DOHH2 (cell line): ENCODE measurements around the gene PIGQ.

ENCODE experiments used
- H3F3A ChIP-seq: fragments of 200-600 bp; sonication (generic), shearing (Covaris generic); 2 replicates; pipeline ENCODE4 v1.6.0; 2016; ENCODE audit warnings: antibody characterized with exemption, mild to moderate bottlenecking; ENCODE audit not compliant: control insufficient read depth, insufficient read depth
- H3K27ac ChIP-seq: fragments of 200-600 bp; sonication (generic); 2 replicates; pipeline ENCODE4 v1.5.1; 2014; ENCODE audit warnings: low read depth, mild to moderate bottlenecking, low read length, moderate library complexity
- H3K27me3 ChIP-seq: fragments of 200-600 bp; sonication (generic); 2 replicates; pipeline ENCODE4 v1.6.1; 2014; ENCODE audit warnings: mild to moderate bottlenecking, low read length, mixed read lengths; ENCODE audit not compliant: control insufficient read depth
- H3K36me3 ChIP-seq: fragments of 200-600 bp; sonication (generic); 2 replicates; pipeline ENCODE4 v1.6.1; 2014; ENCODE audit warnings: mild to moderate bottlenecking, low read length, moderate library complexity, mixed read lengths; ENCODE audit not compliant: control insufficient read depth
- H3K4me1 ChIP-seq: fragments of 200-600 bp; sonication (generic); 2 replicates; pipeline ENCODE4 v1.6.1; 2014; ENCODE audit warnings: mild to moderate bottlenecking, low read length, mixed read lengths; ENCODE audit not compliant: control insufficient read depth
- H3K4me2 ChIP-seq: fragments of 200-600 bp; sonication (generic); 2 replicates; pipeline ENCODE4 v1.6.0; 2014; ENCODE audit warnings: mild to moderate bottlenecking, low read length, moderate library complexity
- H3K4me3 ChIP-seq: fragments of 200-600 bp; sonication (generic); 2 replicates; pipeline ENCODE4 v1.5.1; 2014; ENCODE audit warnings: mild to moderate bottlenecking, low read length, mixed read lengths
- H3K79me2 ChIP-seq: fragments of 200-600 bp; sonication (generic); 2 replicates; pipeline ENCODE4 v1.6.1; 2014; ENCODE audit warnings: mild to moderate bottlenecking, low read length, mixed read lengths; ENCODE audit not compliant: control insufficient read depth
- H3K9me2 ChIP-seq: fragments of 200-600 bp; sonication (generic); replicated peaks from 2 replicates; pipeline ENCODE4 v1.6.1; 2014; ENCODE audit warnings: mild to moderate bottlenecking, low read length, mixed read lengths; ENCODE audit not compliant: control insufficient read depth
- H3K9me3 ChIP-seq: fragments of 200-600 bp; sonication (generic); 2 replicates; pipeline ENCODE4 v1.6.1; 2014; ENCODE audit warnings: antibody characterized with exemption, low read length, mixed read lengths; ENCODE audit not compliant: control insufficient read depth, insufficient read depth
- H4K20me1 ChIP-seq: fragments of 200-600 bp; sonication (generic); 2 replicates; pipeline ENCODE4 v1.6.0; 2014; ENCODE audit warnings: low read depth, mild to moderate bottlenecking, antibody characterized with exemption, low read length, moderate library complexity; ENCODE audit not compliant: control insufficient read depth, insufficient read depth
- EZH2phosphoT487 ChIP-seq: fragments of 200-600 bp; sonication (generic); IDR thresholded peaks from 2 replicates; pipeline ENCODE4 v1.6.1; 2017; ENCODE audit warnings: borderline replicate concordance, mild to moderate bottlenecking, antibody characterized with exemption, low read length, moderate library complexity, mixed read lengths
- TF ChIP-seq, protein P1 (sequence below): fragments of 200-600 bp; sonication (generic); IDR thresholded peaks from one replicate; pipeline ENCODE4 v1.5.1; 2014; ENCODE audit warnings: antibody characterized with exemption, mild to moderate bottlenecking, low read depth, low read length; ENCODE audit not compliant: poor library complexity, severe bottlenecking

Gene PIGQ

DNA sequence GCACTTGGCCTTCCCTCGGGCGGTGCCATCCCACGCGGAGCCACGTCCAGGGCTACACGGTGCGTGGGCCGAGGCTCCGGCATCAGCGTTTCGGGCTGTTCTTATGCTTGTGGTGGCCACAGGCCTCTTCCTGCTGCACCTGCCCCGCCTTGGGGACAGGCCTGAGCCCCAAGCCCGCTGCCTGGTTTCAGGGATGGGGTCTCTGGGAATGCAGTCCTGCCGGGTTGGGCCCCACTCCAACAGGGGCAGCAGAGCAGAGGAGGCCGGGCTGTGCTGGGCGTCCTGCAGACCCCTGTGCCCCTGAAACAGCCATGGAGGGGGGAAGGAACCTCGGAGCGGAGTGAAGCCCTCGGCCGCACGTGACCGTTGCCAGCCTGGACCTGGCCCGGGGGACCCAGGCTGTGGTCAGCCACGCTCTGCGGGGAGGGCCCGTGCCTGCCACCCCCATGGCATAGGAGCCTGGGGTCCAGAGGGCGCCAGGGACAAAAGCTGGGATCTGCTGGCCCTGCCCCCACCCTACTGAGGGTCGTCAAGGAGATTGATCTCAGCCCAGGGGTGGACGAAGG lies 60.6 kb downstream of the PIGQ start:
- Histone ChIP-seq H3K79me2 (peaks cover 11% of the 10 kb centered on the region), H3K9me3 (no peaks in the 10 kb centered on the region), H4K20me1 (no peaks in the 10 kb centered on the region), H3K9me2 (no peaks in the 10 kb centered on the region), H3K4me3 (no peak overlapping the region), H3K27ac (no peak overlapping the region), H3K36me3 (peaks cover 23% of the 10 kb centered on the region), H3F3A (no peaks in the 10 kb centered on the region), H3K27me3 (no peaks in the 10 kb centered on the region), H3K4me2 (no peak overlapping the region), H3K4me1 (peaks cover 8% of the 10 kb centered on the region)
- TF ChIP-seq EZH2phosphoT487 = no peak
- TF ChIP-seq, protein P1, sequence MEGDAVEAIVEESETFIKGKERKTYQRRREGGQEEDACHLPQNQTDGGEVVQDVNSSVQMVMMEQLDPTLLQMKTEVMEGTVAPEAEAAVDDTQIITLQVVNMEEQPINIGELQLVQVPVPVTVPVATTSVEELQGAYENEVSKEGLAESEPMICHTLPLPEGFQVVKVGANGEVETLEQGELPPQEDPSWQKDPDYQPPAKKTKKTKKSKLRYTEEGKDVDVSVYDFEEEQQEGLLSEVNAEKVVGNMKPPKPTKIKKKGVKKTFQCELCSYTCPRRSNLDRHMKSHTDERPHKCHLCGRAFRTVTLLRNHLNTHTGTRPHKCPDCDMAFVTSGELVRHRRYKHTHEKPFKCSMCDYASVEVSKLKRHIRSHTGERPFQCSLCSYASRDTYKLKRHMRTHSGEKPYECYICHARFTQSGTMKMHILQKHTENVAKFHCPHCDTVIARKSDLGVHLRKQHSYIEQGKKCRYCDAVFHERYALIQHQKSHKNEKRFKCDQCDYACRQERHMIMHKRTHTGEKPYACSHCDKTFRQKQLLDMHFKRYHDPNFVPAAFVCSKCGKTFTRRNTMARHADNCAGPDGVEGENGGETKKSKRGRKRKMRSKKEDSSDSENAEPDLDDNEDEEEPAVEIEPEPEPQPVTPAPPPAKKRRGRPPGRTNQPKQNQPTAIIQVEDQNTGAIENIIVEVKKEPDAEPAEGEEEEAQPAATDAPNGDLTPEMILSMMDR = no peak

DNA sequence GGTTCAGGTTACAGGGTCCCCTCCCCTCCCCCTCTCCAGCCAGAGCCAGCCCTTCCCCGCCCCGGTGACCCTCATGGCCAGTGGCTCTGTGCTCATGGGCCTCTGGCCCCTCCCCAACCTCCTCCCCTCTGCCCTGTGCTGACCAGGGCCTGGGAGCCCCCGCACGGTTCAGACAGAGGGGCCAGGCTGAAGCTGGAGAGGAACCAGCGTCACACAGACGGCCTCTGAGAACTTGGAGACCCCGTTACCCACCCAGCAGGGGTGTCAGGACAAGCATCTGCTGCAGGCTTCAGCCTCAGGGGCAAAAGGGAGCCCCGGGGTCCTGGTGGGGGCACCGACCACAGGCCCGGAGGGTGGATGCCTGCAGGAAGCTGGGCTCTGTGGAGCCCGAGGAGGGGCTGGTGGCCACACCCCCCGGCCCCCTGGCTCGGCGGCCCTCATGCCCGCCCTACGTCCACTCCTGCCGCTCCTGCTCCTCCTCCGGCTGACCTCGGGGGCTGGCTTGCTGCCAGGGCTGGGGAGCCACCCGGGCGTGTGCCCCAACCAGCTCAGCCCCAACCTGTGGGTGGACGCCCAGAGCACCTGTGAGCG lies 61.1 kb downstream of the PIGQ start, which contains the start of gene WFIKKN1:
Gene WFIKKN1, plus strand, starts transcription at position 171 of the 591 bp plus-strand sequence. Its CDS starts 269 bp downstream, at position 440.
- no peaks in the 10 kb centered on the region for H3K9me3 ChIP-seq
- H3K9me2 ChIP-seq = no peaks in the 10 kb centered on the region
- peaks cover 9% of the 10 kb centered on the region for H3K4me1 ChIP-seq
- H3K27ac ChIP-seq = no peak within 1 kb of the TSS
- no peaks in the 10 kb centered on the region for H4K20me1 ChIP-seq
- TF ChIP-seq, protein P1 = no peak
- TF ChIP-seq EZH2phosphoT487 = no peak
- H3K27me3 ChIP-seq = no peaks in the 10 kb centered on the region
- H3K36me3 ChIP-seq = peaks cover 29% of the 10 kb centered on the region
- no peak within 1 kb of the TSS for H3K4me2 ChIP-seq
- peaks cover 16% of the 10 kb centered on the region for H3K79me2 ChIP-seq
- H3K4me3 ChIP-seq = no peak within 1 kb of the TSS
- no peaks in the 10 kb centered on the region for H3F3A ChIP-seq

DNA sequence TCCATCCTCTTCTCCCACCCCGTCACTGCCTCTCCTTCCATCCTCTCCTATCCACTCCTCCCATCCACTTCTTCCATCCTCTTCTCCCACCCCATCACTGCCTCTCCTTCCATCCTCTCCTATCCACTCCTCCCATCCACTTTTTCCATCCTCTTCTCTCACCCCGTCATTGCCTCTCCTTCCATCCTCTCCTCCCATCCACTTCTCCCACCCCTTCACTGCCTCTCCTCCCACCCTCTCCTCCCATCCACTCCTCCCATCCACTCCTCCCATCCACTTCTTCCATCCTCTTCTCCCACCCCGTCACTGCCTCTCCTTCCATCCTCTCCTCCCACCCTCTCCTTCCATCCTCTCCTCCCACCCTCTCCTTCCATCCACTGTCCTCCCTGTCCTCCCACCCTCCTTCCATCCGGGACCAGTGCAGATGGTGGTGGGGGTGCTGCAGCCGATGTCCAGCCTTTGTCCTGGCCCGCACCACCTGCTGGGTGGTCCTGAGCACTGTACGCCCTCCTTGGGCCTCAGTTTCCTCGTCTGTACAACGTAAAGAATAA lies 62.1 kb downstream of the PIGQ start:
- H4K20me1 ChIP-seq = no peaks in the 10 kb centered on the region
- H3K79me2 ChIP-seq = peaks cover 19% of the 10 kb centered on the region
- H3K27ac ChIP-seq = no peak overlapping the region
- H3K4me2 ChIP-seq = no peak overlapping the region
- peaks cover 2% of the 10 kb centered on the region; the same call in 1 of the 2 replicates for H3F3A ChIP-seq
- H3K9me2 ChIP-seq = no peaks in the 10 kb centered on the region
- H3K4me3 ChIP-seq = no peak overlapping the region
- H3K4me1 ChIP-seq = peaks cover 9% of the 10 kb centered on the region
- H3K9me3 ChIP-seq = no peaks in the 10 kb centered on the region
- TF ChIP-seq, protein P1 = no peak
- no peak for TF ChIP-seq EZH2phosphoT487
- H3K36me3 ChIP-seq = peaks cover 29% of the 10 kb centered on the region
- no peaks in the 10 kb centered on the region for H3K27me3 ChIP-seq
